GM12875 (cell line): ENCODE data around the gene SPECC1.

Source experiments
- H3K4me3 ChIP-seq: one replicate; pipeline ENCODE4 v1.5.1; 2011; ENCODE audit warnings: low read depth, low read length, control low read depth
- TF ChIP-seq, protein P1 (sequence below): IDR thresholded peaks from 2 replicates; pipeline ENCODE4 v1.5.1; 2011; ENCODE audit warnings: low read depth, mild to moderate bottlenecking, control low read depth, inconsistent platforms, low read length, moderate library complexity, borderline replicate concordance; ENCODE audit not compliant: insufficient read depth

SPECC1 gene

GRCh38 chr17:20267459-20267842, 258.3 kb downstream of the SPECC1 start:
- TF ChIP-seq, protein P1, sequence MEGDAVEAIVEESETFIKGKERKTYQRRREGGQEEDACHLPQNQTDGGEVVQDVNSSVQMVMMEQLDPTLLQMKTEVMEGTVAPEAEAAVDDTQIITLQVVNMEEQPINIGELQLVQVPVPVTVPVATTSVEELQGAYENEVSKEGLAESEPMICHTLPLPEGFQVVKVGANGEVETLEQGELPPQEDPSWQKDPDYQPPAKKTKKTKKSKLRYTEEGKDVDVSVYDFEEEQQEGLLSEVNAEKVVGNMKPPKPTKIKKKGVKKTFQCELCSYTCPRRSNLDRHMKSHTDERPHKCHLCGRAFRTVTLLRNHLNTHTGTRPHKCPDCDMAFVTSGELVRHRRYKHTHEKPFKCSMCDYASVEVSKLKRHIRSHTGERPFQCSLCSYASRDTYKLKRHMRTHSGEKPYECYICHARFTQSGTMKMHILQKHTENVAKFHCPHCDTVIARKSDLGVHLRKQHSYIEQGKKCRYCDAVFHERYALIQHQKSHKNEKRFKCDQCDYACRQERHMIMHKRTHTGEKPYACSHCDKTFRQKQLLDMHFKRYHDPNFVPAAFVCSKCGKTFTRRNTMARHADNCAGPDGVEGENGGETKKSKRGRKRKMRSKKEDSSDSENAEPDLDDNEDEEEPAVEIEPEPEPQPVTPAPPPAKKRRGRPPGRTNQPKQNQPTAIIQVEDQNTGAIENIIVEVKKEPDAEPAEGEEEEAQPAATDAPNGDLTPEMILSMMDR = no peak
- no peak overlapping the region for H3K4me3 ChIP-seq

GRCh38 chr17:20270369-20270768, 261.2 kb downstream of the SPECC1 start:
- TF ChIP-seq, protein P1 = no peak
- no peak overlapping the region for H3K4me3 ChIP-seq

GRCh38 chr17:20271011-20271610, 262.0 kb downstream of the SPECC1 start:
- no peak overlapping the region for H3K4me3 ChIP-seq
- TF ChIP-seq, protein P1 = no peak

- TF ChIP-seq, protein P1 = no peak
These were observed 264.8 kb downstream of the SPECC1 start for GRCh38 chr17:20273741-20274500.

GRCh38 chr17:20275653-20276052, 266.5 kb downstream of the SPECC1 start:
- TF ChIP-seq, protein P1 = no peak
- H3K4me3 ChIP-seq = no peak overlapping the region

More at GRCh38 chr17:20273741-20274500, 264.8 kb downstream of the SPECC1 start:
- H3K4me3 ChIP-seq = no peak overlapping the region

DNA sequence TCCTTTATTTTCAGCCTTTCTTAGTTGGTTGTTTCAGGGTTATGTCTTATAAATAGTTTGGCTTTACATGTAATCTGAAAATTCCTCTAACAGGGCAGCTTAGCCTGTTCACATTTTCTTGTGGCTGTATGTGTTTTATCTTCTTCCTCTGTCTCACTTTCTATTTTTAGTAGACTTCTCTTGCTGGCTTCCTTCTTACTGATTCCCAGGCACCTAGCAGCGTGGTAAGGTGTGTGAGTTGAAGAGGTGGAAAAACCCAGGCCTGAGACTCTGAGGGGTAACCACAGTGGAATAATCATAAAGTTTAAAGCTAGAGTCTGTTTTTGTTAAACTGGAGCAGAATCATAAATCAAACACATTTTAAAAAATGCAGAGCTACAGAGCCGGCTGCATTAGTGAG, 267.3 kb downstream of the SPECC1 start:
- no peak overlapping the region for H3K4me3 ChIP-seq
- TF ChIP-seq, protein P1 = no peak

DNA sequence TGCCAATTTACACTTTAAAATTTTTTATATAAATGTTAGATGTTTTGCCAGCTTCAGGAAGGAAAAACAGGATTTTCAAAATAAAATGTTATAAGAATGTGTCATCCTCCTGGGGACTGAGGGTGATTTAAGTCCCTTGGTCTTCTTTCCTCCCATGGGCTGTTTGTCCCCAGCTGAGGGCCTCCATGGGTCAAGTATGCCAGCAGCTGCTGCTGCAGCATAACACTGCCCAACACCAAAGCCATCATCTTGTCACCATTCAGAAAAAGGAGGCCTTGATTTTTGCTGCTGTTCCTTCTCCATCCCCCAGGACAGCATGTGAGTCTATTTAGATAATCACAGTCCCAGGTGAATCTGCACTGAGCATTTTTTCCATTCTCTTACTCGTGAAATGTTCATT, 269.6 kb downstream of the SPECC1 start:
- no peak overlapping the region for H3K4me3 ChIP-seq

More for the DNA sequence above, 269.6 kb downstream of the SPECC1 start:
- TF ChIP-seq, protein P1 = no peak
